Keratinocyte (primary cell): ENCODE results near the gene ALKBH5. TPM values are rescaled to one million over a fixed set of nuclear protein-coding genes. Genes with fewer than 3 reads are reported as not detected.

Experiments used
- DNase-seq: peaks from one replicate; pipeline ENCODE4 v3.0.0-alpha.2; 2011; ENCODE audit warnings: low read depth, missing footprints, low spot score
- FAIRE-seq: peaks from 2 replicates; lab custom pipeline; 2011; peaks lifted over from hg19 to GRCh38; lab: Jason Lieb, UNC
- H2AFZ ChIP-seq: 2 replicates; pipeline ENCODE4 v1.6.0; 2012; ENCODE audit warnings: low read length, control low read depth, inconsistent platforms; ENCODE audit not compliant: control insufficient read depth
- H3K27ac ChIP-seq: 2 replicates; pipeline ENCODE4 v1.5.1; 2011; ENCODE audit warnings: low read length; ENCODE audit not compliant: control insufficient read depth, insufficient read depth
- H3K27me3 ChIP-seq: 3 replicates; pipeline ENCODE4 v1.6.0; 2011; ENCODE audit warnings: low read length; ENCODE audit not compliant: control insufficient read depth, insufficient read depth; ENCODE audit errors: extremely low read depth
- H3K36me3 ChIP-seq, 2 experiments: 2 replicates in 1 of 2; 3 replicates in 1 of 2; pipeline ENCODE4 v1.5.1; 2011; ENCODE audit warnings: low read length in 2 of 2, mild to moderate bottlenecking in 1 of 2; ENCODE audit not compliant: control insufficient read depth in 2 of 2, insufficient read depth in 2 of 2; ENCODE audit errors: extremely low read depth in 1 of 2
- H3K4me1 ChIP-seq: 3 replicates; pipeline ENCODE4 v1.5.1; 2011; ENCODE audit warnings: low read length; ENCODE audit not compliant: control insufficient read depth, insufficient read depth; ENCODE audit errors: extremely low read depth
- H3K4me2 ChIP-seq: 3 replicates; pipeline ENCODE4 v1.6.0; 2011; ENCODE audit warnings: low read depth, low read length; ENCODE audit not compliant: control insufficient read depth, insufficient read depth; ENCODE audit errors: extremely low read depth
- H3K4me3 ChIP-seq, 3 experiments: fragments of 200-600 bp in 1 of 3; sonication (generic) in 1 of 3; 2 replicates in 2 of 3; 3 replicates in 1 of 3; pipeline ENCODE4 v1.5.1; 2011 to 2016; ENCODE audit warnings: low read length in 3 of 3, mild to moderate bottlenecking in 3 of 3, control low read depth in 2 of 3, inconsistent platforms in 1 of 3, low read depth in 1 of 3, mixed read lengths in 1 of 3, mixed run types in 1 of 3, moderate library complexity in 1 of 3; ENCODE audit not compliant: control insufficient read depth in 2 of 3, insufficient read depth in 2 of 3; ENCODE audit errors: extremely low read depth in 1 of 3
- H3K79me2 ChIP-seq: 2 replicates; pipeline ENCODE4 v1.6.0; 2012; ENCODE audit warnings: low read length; ENCODE audit not compliant: control insufficient read depth, insufficient read depth
- H3K9ac ChIP-seq: 3 replicates; pipeline ENCODE4 v1.6.0; 2011; ENCODE audit warnings: low read length; ENCODE audit not compliant: control insufficient read depth, insufficient read depth; ENCODE audit errors: extremely low read depth
- H3K9me1 ChIP-seq: 3 replicates; pipeline ENCODE4 v1.6.0; 2011; ENCODE audit warnings: low read length; ENCODE audit not compliant: control insufficient read depth, insufficient read depth; ENCODE audit errors: extremely low read depth
- H3K9me3 ChIP-seq: 2 replicates; pipeline ENCODE4 v1.5.1; 2012; ENCODE audit warnings: low read depth, low read length; ENCODE audit not compliant: control insufficient read depth
- H4K20me1 ChIP-seq: 3 replicates; pipeline ENCODE4 v1.6.0; 2011; ENCODE audit warnings: low read length; ENCODE audit not compliant: control insufficient read depth, insufficient read depth; ENCODE audit errors: extremely low read depth
- EZH2 ChIP-seq: IDR thresholded peaks from one replicate; pipeline ENCODE4 v1.6.1; 2012; ENCODE audit warnings: inconsistent platforms, mild to moderate bottlenecking, low read length, moderate library complexity
- dilution Hi-C: fragments of 300-500 bp; cut with MboI; formaldehyde crosslinking; loops from one replicate; pipeline ENCODE4 v1.7.0; 2020; ENCODE audit warnings: low sequenced_read_pairs; ENCODE audit not compliant: extremely low pct_ligation_motif_present
- polyA plus RNA-seq, 5 experiments: library from polyadenylated mRNA; depleted of rRNA in 3 of 5; stranded (reverse) in 3 of 5; stranded (forward) in 1 of 5; unstranded in 1 of 5; fragments of >200 nt; gene quantifications; 1 replicate in 1 of 5; 2 replicates in 3 of 5; 3 replicates in 1 of 5; pipeline versions ENCODE4 v1.2.1 to v1.2.3, GENCODE V29; 2011 to 2012; ENCODE audit warnings: missing spikeins in 2 of 5, low read depth in 1 of 5, low replicate concordance in 1 of 5
- TF ChIP-seq, protein P1 (sequence below), 3 experiments: IDR thresholded peaks in 1 of 3; conservative IDR thresholded peaks in 1 of 3; optimal IDR thresholded peaks in 1 of 3; 2 replicates in 2 of 3; 3 replicates in 1 of 3; pipeline versions ENCODE3 to v1.5.1; 2011; ENCODE audit warnings: low read length in 3 of 3, mild to moderate bottlenecking in 3 of 3, moderate library complexity in 2 of 3, control low read depth in 1 of 3, inconsistent platforms in 1 of 3; ENCODE audit not compliant: insufficient read depth in 2 of 3; ENCODE audit errors: extremely low read depth in 1 of 3

ALKBH5 gene
- polyA plus RNA-seq, 1 donor (not counting 4 experiments of a cell fraction or from before 2014, with no cell fraction given), result 50.2 TPM

DNA sequence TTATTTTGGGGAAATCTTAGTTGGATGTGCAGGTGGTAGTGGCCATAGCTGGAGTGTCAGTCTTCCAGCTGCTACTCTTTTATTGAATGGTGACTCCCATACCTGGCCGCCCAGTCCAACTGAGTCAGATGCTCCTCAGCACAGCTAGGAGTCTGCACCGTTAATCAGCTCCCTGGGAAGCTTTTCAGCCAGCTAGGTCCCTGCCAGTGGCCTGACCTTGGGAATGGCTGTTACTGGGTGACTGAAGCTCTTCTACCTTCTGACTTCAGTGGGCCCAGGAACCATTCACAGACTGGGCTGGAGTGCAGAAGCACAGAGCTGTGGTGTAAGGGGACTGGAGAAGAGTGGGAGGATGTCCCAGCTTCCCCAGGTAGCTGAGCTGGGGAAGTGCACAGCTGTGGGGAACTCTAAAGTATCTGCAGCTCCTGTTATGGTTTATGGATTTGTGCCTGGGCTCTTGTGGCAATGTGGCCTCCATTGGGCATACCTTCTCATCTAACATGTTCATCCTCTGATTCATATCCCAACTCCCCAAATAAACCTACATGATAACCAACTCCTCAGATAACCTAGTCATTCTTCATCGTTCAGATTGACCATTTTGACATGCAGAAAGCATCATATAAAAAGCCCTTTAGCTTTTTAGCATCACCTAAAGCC lies 14.0 kb downstream of the ALKBH5 start:
- Histone ChIP-seq H3K27me3 (no peaks in the 10 kb centered on the region), H3K27ac (no peak overlapping the region), H3K79me2 (peaks cover 77% of the 10 kb centered on the region), H3K4me2 (peak overlapping the region; percentile 22), H3K9me3 (no peaks in the 10 kb centered on the region), H3K36me3 (peaks cover 16 to 38% of the 10 kb centered on the region in 2 experiments), H3K4me1 (peaks cover 20% of the 10 kb centered on the region), H4K20me1 (peaks cover 37% of the 10 kb centered on the region), H3K9ac (no peak overlapping the region), H3K9me1 (peaks cover 3% of the 10 kb centered on the region), H2AFZ (no peak overlapping the region), H3K4me3 (no peak overlapping the region)
- no peak for FAIRE-seq
- no peak for DNase-seq
- TF ChIP-seq, protein P1, sequence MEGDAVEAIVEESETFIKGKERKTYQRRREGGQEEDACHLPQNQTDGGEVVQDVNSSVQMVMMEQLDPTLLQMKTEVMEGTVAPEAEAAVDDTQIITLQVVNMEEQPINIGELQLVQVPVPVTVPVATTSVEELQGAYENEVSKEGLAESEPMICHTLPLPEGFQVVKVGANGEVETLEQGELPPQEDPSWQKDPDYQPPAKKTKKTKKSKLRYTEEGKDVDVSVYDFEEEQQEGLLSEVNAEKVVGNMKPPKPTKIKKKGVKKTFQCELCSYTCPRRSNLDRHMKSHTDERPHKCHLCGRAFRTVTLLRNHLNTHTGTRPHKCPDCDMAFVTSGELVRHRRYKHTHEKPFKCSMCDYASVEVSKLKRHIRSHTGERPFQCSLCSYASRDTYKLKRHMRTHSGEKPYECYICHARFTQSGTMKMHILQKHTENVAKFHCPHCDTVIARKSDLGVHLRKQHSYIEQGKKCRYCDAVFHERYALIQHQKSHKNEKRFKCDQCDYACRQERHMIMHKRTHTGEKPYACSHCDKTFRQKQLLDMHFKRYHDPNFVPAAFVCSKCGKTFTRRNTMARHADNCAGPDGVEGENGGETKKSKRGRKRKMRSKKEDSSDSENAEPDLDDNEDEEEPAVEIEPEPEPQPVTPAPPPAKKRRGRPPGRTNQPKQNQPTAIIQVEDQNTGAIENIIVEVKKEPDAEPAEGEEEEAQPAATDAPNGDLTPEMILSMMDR (optimal IDR thresholded peaks at IDR 0.05 in 1 of 3, IDR thresholded peaks at IDR 0.05 in 1 of 3, conservative IDR thresholded peaks at IDR 0.05 in 1 of 3; ENCODE audit: extremely low read depth in 1 of 3, insufficient read depth in 2 of 3, low read length in 3 of 3), result no peak
- no peak for TF ChIP-seq EZH2
- dilution Hi-C loops, result no loop called here

DNA sequence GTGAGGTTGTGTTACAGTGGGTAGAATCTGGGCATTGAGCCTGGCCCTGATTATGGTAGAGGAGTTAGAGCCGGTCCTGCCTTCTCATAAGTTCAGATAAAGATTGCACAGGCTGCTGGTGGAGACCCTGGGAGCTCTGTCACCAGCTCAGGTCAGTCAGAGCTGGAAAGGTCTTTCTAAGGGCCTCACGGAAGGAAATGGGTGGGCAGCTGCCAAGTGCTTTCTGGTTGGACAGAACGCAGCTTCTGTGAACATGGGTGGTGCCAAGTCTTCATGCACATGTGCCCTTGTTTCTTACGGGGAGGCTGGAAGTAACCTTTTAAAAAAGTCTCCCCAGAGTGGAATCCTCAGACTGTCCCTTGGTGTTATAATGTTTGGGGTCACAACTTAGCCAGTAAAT lies 14.9 kb downstream of the ALKBH5 start:
- no peaks in the 10 kb centered on the region for H3K9me3 ChIP-seq
- H3K9ac ChIP-seq, result no peak overlapping the region
- H3K27ac ChIP-seq, result no peak overlapping the region
- no peak overlapping the region for H3K4me2 ChIP-seq
- H3K36me3 ChIP-seq, result peaks cover 14 to 43% of the 10 kb centered on the region in 2 experiments
- no peaks in the 10 kb centered on the region for H3K27me3 ChIP-seq
- FAIRE-seq (no peak), DNase-seq (no peak)
- dilution Hi-C loops, result no loop called here
- H3K79me2 ChIP-seq, result peaks cover 78% of the 10 kb centered on the region
- TF ChIP-seq, protein P1 (optimal IDR thresholded peaks at IDR 0.05 in 1 of 3, IDR thresholded peaks at IDR 0.05 in 1 of 3, conservative IDR thresholded peaks at IDR 0.05 in 1 of 3; ENCODE audit: extremely low read depth in 1 of 3, insufficient read depth in 2 of 3, low read length in 3 of 3), result no peak
- no peak for TF ChIP-seq EZH2
- peaks cover 20% of the 10 kb centered on the region for H3K4me1 ChIP-seq
- H3K4me3 ChIP-seq, result no peak overlapping the region
- H4K20me1 ChIP-seq, result peaks cover 42% of the 10 kb centered on the region
- H2AFZ ChIP-seq, result no peak overlapping the region
- H3K9me1 ChIP-seq, result peaks cover 3% of the 10 kb centered on the region
